Fibroblast of skin of left quadriceps (primary cell): ENCODE results near the gene CERS3.
"Not testable (repeated sequence)": the region's sequence is repeated elsewhere in the genome, so short reads cannot be mapped to it uniquely, and the experiment has no call there.

Source experiments
- DNase-seq, 2 experiments: peaks; one replicate each; pipeline ENCODE4 v3.0.0-alpha.2; 2013; ENCODE audit warnings: low read depth in 2 of 2

The CERS3 gene

DNA sequence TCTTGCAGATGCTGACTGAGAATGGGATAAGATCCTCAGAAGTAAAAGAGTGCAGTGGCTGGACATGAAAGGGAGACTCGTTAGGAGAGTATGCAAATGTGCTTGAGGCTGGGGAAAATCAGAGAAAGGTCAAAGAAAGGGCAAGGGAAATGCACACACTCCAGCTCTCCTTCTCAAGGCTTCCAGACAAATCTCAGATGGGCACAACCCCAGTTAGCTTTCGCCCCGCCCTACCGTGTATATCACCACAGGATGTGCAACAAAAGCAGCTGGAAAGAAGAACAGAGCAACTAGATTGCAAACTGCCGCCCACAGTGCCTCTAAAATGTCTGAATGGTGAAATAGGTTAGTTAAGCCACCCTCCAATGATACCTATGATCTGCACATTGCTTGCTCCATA lies 63.9 kb downstream of the CERS3 start:
- no peak for DNase-seq

DNA sequence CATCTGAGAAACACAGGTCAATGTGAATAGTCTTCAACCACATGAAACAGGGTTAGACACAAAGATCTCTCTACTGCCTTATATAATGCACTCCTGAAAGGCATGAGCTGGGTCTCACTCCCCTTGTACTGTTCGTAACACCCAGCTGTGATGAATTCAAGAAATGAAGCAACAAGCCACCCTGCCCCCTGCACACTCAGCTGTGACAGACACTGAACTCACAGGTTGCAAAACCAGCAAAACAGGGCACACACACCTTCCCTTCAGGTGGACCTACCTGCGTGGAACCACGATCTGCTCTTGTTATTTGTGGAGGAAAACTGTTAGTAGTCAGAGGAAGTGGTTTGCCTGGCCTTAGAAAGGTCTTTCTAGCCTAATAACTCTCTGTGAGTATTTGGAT lies 64.5 kb downstream of the CERS3 start:
- no peak for DNase-seq

DNA sequence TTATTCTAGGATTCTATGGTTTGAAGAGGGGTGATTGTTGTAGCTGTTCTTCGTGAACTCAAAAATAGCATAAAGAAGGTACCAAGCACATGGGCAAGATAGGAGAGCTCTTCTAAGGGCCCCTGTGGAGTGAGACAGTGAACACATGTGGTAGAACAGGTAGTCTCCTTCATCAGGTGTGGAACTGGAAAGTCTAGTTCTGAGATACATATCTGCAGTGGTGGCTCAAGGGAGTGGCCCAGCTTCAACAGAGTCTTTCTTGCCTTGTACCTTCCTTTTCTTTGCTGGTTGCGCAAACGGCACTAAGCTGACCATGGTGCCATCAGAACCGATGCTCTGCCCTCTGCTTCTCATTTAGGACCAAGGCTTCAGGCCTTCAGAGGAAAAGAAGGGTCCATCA lies 65.2 kb downstream of the CERS3 start:
- no peak for DNase-seq

DNA sequence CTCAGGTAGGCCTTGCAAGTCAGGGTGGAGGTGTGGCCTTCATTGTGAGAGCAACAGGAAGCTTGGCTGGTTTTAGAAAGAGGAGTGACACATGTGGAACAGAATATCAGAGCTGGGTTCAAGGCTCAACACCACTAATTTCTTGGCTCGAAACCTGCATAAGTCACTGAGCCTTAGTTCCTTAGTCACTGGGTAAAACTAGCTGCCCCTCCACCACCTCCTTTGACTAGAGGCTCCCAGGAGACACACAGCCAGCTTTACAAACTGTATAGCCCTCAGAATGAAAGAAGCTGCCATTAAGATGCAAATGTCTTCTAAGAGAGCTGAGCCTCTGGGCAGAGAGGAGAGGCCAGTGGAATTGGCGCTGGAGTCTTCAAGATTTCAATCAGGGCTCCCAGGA lies 67.7 kb downstream of the CERS3 start:
- DNase-seq: no peak

DNA sequence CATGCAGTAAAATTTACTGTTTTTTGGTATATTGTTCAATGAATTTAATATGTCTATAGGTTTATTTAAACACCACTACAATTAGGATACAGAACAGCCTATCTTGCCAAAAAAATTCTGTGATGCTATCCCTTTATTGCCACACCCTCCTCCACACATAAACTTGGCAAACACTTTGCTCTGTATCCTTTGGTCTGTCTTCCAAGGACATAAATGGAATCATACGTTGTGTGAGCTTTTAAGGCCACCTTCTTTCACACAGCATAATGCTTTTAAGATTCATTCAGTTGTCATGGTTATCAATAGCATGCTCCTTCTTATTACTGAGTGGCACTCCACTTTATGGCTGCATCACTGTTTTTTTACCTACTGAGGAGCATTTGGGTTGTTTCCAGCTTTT lies 71.5 kb downstream of the CERS3 start:
- no peak for DNase-seq

DNA sequence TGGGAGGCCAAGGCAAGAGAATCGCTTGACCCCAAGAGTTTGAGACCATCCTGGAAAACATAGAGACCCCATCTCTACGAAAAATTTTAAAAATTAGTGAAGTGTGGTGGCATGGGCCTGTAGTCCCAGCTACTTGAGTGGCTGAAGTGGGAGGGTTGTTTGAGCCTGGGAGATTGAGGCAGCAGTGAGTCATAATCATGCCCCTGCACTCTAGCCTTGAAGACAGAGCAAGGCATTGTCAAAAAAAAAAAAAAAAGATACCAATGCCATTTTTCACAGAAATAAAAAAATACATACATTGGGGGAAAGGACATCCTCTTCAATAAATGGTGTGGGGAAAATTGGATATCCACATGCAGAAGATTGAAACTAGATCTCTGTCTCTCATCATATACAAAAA lies 74.6 kb downstream of the CERS3 start:
- DNase-seq: no peak

DNA sequence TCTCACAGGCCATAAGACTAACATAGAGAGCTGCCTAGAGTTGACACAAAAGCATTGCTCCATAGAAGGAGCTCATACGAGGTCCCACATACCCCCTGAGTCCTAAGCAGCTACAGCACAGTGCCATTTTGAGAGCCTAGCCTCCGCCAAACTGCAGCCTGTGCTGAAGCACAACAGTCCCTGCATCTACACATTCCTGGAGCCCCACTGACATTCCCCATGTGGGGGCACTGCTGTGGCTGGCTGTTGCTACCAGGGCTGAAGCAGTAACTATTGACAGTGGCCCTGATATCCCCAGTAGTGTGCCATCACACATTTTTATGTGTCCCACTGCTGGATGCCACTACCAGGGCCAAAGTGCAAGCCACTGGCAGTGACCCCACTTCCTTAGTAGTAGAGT lies 80.3 kb downstream of the CERS3 start:
- no peak for DNase-seq

DNA sequence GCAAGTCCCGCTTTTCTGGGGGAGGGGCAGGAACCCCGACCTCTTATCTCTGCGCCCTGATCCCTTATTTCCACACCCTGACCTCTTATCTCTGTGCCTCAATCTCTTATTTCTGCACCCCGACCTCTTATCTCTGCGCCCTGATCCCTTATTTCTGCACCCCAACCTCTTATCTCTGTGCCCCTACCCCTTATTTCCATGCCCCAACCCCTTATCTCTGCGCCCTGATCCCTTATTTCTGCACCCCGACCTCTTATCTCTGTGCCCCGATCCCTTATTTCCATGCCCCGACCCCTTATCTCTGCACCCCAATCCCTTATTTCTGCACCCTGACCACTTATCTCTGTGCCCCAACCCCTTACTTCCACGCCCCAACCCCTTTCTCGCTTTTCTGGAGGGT lies 87.7 kb downstream of the CERS3 start:
- not testable (repeated sequence) for DNase-seq

DNA sequence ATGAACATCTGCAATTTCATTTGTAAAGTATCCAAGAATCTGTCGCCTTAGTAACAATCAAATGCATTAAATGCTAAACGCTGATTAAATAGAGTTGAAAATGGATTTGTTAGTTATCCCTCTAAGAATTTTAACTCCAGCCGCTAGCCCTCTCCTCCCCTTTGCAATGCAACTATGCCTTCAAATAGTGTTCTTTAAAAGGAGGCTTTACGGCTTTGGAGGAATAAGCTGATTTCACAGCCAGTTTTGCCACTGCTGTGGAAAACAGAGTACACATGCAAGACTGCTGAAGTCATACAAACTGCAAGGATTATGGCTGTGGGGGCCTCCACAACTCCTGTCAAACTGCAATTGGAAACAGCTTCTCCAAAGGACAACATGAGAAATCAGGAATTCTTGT lies 89.2 kb downstream of the CERS3 start:
- no peak for DNase-seq

DNA sequence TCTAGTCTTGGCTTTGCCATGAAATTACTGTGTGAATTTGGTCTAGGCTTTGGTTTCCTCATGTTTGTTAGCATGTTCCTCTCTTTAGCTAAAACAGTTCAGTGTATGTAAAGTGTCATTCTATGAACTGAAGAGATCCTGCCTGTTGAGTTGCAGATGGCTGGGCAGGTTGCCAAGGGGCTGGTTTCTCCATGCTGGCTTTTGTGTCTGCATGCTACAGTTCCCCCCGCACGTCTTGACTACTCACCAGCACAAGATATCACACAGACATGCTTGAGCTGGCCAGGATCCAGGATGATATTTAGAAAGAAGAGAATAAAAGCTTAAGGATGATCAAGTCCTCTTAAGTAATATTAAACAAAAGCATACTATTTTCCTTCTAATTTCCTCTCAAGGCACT lies 90.2 kb downstream of the CERS3 start:
- peak; percentile 14 to 16 for DNase-seq

DNA sequence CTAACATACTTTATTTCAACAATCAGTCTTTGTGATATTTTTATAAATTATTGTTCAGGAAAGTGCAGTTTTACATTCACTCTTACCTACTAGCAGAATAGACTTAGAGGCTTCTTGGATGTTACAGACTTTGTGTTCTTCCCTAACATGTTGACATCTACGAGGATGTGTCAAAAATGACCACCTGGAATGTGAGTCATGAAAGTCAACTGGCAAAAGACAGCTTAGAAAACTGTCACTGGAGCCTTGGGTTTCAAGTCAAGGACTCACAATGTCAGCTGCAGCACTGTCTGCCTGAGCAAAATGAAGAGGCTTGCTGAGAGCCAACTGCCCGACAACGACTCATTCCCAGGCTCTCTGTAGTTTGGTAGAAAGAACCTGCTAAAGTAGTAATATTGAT lies 91.5 kb downstream of the CERS3 start:
- DNase-seq: no peak

DNA sequence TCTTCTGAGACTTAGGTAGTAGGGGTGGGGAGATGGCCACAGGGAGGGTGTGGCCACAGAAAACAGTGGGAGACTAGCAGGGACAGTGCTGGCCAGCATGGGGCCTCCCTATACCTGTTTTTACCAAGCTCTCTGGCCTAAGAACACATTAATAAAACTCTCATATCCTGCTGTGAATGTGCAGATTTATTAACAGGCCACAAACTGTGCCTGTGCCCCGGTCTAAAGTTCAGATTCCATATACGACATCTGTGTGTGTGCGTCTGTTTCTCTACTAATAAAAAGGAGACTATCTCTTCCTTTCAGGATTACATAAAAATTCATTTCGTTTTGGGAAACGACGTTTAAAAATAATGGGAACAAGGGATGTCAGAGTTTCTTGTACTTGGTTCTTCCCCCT lies 94.2 kb downstream of the CERS3 start:
- DNase-seq: no peak

DNA sequence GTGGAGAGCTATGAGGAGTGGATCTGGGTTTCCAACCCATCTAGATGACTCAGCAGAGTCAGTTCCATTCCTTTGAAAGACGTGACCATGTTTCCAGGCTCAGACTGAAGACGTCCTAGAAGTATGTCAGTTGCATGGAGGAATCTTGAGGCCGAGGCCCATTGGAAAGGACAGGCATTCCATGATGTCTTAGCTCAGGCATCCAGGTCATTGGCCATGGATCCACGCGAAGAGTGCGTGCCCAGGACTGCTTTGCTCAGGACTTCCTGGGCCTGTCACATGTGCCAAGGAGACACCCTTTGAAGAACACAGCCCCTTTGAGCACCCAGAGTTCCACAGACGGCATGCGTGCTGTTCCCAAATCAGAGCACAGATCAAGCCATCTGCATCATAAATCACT lies 94.7 kb downstream of the CERS3 start:
- DNase-seq: no peak

DNA sequence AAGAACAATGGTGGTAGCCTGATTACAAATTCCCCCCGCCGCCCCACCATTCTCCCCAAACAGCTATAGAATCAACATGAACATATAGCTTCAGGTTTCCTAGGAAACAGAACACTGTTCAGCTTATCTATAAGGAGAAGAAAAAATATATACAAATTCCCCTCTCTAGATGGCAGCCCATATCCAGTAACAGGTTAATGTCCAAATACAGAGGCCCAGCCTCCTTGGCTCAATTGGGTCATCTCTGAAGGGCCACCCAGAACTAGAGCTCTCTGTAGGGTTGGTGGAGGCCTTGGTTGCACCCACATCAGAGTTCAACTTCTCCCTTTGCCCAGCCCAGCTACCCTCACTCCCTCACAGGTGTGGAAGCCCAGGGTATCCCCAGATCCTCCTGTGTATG lies 95.4 kb downstream of the CERS3 start:
- DNase-seq: no peak

DNA sequence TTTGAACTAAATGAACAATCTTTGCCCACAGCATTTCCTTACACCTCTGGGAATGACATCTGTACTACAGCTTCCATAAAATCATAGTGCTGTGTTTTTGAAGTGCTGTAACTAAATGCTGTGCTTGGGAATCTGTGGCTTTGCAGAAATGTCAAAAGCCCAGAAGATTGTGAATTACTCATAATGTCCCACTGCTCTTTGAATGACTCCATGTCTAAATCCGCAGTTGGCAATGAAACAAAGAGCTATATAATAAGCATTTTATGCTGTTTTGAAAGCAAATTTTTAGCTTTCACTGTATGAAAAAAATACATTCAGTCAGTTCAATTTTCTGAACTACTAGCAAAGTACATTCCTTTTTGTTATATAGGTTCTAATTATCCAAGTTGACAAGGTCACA lies 98.3 kb downstream of the CERS3 start:
- no peak for DNase-seq

DNA sequence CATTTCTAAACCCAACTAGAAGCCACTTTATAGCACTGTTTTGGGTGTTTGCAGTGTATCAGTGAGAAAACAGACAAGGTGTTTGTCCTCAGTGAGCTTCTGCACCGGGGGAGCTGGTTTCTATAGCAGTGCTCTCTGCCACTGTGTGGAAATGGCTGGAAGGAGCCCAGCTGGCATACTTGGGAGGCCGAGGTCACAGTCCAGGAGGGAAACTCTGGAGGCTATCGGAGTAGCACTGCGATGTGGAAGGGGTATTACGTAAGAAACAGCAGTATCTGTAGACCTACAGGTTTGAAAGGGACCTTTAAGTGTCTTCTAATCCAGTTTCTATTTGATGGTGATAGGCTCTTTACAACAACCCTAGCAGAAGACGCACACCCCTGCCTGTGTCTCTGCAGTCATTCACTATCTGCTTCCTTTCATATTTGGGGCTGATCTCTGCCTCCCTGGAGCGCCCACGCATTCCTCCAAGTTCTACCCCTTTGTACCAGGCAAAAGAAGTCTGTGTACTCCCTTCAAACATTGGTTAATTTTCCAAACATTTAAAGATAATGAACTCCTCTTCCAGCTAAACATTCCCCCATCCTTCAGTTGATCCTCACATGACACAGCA lies 99.5 kb downstream of the CERS3 start:
- DNase-seq: no peak

DNA sequence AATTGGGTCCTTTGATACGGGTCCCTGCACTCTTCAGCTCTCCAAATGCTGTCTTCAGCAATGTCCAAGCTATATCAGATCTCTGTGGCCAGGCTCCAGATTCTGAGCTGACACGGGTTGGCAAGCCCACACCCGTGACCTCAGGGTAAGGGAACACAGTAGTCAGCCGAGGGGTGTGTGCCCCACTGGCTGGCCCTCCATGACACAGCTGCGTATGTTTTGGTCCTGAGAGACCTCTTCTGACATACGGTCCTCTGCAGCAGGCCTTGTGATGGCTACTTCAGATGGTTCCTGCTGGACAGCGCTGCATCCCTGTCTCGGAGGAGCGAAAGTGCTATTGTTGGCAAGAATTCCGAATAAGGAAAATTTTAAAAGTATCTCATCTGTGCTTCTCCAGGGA lies 101.8 kb downstream of the CERS3 start:
- no peak for DNase-seq

DNA sequence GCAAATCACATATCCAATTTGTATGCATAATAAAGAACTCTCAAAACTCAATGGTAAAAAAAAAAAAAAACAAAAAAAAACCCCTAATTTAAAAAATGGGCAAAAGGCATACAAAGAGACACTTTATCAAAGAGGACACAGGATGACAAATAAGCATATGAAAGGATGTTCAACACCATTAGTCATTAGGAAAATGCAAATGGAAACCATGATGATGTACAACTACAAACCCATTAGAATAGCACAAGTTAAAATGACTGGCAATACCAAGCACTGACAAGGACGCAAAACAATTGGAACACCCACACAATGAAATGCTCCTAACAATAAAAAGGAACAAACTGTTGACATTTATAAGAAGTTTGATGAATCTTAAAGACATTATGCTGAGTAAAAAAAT lies 123.6 kb downstream of the CERS3 start:
- no peak for DNase-seq

DNA sequence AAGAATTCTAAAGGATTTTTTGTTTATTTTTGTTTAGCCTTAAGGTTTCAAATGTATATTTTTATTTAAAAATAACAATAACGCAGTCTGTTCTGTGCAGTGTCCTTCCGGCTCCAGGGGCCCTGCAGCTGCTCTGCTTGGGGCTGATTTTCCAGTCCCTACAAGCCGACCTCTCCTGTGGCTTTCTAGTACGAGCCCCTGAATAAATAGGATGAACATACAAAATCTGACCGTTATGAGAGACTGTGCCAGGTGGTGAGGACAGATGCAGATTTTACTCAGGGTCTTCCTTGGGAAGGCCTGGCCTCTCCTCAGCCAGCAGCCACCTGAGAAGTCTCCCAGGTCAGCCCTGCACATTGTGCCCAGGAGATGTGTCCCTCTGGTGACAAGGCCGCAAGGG lies 127.8 kb downstream of the CERS3 start:
- DNase-seq: no peak

DNA sequence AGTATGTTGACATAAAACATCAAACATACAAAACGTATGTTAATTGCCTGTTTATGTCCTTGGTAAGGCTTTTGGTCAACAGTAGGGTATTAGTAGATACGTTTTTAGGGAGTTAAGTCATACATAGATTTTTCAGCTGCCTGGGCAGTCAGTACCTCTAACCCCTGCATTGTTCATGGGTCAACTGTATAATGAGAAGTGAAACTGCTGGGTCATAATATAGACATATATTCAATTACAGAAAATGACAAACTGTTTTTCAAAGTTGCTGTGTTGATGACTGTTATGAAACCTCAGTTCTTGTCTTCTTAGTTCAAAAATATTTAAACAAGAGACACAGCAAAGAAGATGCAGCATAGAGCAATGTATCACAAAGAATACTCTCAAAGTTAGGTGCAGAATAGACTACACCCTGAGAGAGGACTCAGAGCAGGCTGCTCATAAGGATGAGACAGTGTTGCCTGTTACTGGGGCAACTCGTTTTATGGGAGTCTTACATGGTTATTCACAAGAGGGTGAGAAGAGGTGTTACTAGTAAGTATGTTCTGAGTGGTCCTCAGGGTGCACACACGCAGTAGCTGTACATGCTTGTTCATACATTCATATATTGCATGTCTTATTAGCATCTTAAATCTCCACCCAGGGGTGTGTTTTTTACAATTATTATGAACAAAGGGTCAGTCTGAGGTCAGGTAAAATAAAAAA lies 133.9 kb downstream of the CERS3 start:
- DNase-seq: no peak

DNA sequence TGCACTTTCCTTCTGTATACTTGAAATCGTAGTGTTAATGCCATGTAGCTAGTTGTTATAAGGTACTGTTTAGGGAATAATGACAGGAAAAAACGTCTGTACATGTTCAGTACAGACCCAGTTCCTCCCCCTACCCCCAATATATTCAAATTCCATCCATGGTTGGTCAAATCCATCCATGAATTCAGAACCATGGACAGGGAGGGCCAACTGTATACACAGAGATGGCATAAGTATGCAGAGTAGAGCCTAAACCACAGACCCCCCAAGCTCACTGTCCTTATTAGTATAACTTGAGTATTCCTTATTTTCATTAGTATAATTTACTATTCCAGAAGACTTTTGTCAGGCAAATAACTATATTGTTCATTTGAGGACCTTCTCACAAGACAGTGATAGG lies 135.7 kb downstream of the CERS3 start:
- DNase-seq: no peak

DNA sequence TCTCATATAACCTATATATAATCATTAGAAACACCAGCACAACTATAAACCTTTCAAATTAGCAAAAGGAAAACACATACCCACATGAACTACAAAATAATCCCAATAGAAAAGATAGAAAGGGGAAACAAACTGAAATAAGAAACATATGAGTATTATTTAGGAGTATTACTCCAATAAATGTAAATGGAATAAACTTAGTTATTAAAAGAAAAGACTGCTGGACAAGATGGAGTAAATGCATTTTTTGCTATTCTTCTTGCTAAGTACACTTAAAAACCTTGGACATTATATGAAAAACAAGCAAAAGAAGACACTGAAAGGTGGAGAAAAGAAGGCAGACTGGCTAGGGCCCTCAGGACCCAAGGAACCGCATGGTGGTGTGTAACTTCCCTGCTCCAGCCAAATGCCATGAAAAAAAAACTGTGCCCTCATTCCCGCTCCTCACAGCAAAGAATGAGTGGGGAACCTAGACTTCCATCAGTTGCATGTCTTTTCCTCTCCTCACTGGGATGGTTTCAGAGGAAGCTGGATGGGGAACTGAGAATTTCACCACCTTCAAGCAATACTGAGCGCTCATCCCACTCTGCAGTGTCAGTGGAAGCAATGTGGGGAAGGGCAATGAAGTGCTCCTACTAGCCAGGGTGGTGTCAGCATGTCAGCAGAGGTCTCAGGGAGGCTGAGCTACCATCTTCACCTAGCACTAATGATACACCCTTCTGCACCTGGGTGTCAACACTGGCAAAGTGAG lies 143.3 kb downstream of the CERS3 start:
- no peak for DNase-seq

DNA sequence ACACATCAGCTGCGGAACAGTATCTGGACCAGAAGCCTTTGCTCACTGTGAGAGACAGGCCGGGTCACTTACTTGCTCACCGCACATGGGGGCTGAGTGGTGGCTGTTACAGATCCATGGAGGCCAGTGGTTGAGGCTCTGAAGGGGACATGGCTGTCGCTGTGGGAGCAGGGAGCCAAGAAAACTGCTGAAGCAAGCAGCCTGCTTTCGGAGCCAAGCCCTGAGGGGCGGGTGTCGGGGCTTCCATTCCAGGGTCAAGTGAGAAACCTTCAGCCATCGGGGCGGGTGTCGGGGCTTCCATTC lies 144.7 kb downstream of the CERS3 start:
- no peak for DNase-seq
